Measurements from ENCODE around the gene AKR1C3. TPM values are rescaled to one million over a fixed set of nuclear protein-coding genes. Genes with fewer than 3 reads are reported as not detected.
"Not testable (repeated sequence)": the region's sequence is repeated elsewhere in the genome, so short reads cannot be mapped to it uniquely, and the experiment has no call there.

The AKR1C3 gene
- total and polyA plus RNA-seq, 2 experiments from 2014 or later, result 53.5 to 54.6 TPM

DNA sequence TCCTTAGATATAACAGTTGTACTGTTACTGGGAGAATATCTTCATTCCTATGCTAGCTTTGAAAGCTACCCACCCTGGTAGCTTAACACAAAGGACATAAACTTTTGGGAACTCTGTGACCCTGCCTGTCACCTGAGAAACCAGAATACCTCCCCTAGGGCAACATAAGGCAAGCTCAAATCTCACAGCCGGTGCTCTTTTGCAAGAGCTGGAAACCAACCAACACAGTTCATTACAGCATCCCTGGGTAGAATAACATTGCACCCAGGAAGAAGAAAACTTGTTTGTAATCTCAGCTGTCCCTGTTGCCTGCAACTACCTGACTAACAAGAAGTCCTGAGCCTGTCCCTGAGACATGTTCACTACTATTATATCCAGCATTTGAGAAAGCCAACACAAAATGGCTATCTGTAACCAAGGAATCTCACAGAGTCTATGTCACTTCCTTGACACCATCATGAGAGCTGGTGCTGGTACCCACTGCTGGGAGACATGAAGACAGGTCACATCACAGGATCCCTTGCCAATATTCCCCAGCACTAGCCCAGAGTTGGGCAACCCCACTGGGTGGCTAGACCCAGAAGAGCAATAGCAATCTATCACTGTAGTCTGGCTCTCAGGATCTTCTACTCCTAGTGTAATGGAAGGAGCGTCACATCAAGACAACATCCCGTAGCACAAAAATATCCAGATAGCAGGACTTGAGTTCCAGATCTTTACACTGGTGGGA lies 31.3 kb downstream of the AKR1C3 start:
- Histone ChIP-seq H3K36me3 (replicated peaks; ENCODE audit: insufficient read depth, low read depth) (no peaks in the 10 kb centered on the region), H2AFZ (no peak overlapping the region), H3K4me2 (no peak overlapping the region), H3K9me3 (ENCODE audit: low read depth) (no peaks in the 10 kb centered on the region), H3K9me2 (replicated peaks; ENCODE audit: insufficient read depth) (no peaks in the 10 kb centered on the region), H3K27ac (no peak overlapping the region), H3K27me3 (no peaks in the 10 kb centered on the region), H4K20me1 (ENCODE audit: insufficient read depth, poor library complexity, severe bottlenecking) (no peaks in the 10 kb centered on the region), H3K4me1 (ENCODE audit: insufficient read depth) (no peaks in the 10 kb centered on the region), H3K79me2 (no peaks in the 10 kb centered on the region), H3K4me3 (no peak overlapping the region)
- TF ChIP-seq EZH2phosphoT487 (IDR thresholded peaks at IDR 0.05; ENCODE audit: low read depth, severe bottlenecking, unreplicated experiment) (no peak), EZH2 (IDR thresholded peaks at IDR 0.05; ENCODE audit: borderline replicate concordance) (no peak)
- TF ChIP-seq, protein P1, sequence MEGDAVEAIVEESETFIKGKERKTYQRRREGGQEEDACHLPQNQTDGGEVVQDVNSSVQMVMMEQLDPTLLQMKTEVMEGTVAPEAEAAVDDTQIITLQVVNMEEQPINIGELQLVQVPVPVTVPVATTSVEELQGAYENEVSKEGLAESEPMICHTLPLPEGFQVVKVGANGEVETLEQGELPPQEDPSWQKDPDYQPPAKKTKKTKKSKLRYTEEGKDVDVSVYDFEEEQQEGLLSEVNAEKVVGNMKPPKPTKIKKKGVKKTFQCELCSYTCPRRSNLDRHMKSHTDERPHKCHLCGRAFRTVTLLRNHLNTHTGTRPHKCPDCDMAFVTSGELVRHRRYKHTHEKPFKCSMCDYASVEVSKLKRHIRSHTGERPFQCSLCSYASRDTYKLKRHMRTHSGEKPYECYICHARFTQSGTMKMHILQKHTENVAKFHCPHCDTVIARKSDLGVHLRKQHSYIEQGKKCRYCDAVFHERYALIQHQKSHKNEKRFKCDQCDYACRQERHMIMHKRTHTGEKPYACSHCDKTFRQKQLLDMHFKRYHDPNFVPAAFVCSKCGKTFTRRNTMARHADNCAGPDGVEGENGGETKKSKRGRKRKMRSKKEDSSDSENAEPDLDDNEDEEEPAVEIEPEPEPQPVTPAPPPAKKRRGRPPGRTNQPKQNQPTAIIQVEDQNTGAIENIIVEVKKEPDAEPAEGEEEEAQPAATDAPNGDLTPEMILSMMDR (IDR thresholded peaks at IDR 0.05; ENCODE audit: poor library complexity), result no peak
- 94% methylated on average over 3 of the region's 3 CpGs for WGBS (ENCODE audit: low lambda C conversion rate, missing lambda C conversion rate)
- DNase-seq (ENCODE audit: low spot score), result no peak

- no peak overlapping the region for H2AFZ ChIP-seq
Observed at GRCh38 chr10:5135581-5135980, 41.4 kb downstream of the AKR1C3 start.

DNA sequence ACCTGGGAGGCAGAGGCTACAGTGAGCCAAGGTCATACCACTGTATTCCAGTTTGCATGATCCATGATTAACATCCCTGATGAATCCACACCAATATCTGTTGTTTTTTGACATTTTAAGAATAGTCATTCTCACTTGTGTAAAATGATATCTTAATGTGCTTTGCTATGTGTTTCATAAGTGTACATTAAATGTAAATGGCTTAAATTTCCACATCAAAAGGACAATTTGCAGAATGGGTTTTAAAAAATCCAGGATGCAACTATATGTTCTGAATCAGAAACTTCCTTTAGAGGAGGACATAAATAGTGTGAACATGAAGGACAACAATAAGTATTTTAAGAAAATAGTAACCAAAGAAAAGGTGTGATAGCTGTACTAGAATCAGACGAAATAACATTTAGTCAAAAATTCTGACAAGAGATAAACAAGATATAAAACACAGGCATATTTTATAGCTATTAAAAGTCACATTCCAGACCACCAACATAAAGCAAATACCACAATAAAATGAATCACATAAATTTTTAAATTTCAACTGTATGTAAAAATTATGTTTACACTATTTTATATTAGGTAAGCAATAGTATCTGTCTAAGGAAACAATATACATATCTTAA lies 42.4 kb downstream of the AKR1C3 start:
- Histone ChIP-seq H3K36me3 (replicated peaks; ENCODE audit: insufficient read depth, low read depth) (no peaks in the 10 kb centered on the region), H3K4me1 (ENCODE audit: insufficient read depth) (no peaks in the 10 kb centered on the region), H3K9me3 (ENCODE audit: low read depth) (no peaks in the 10 kb centered on the region), H3K4me2 (no peak overlapping the region), H3K4me3 (no peak overlapping the region), H4K20me1 (ENCODE audit: insufficient read depth, poor library complexity, severe bottlenecking) (no peaks in the 10 kb centered on the region), H3K27ac (no peak overlapping the region), H3K9me2 (replicated peaks; ENCODE audit: insufficient read depth) (no peaks in the 10 kb centered on the region), H3K27me3 (no peaks in the 10 kb centered on the region), H3K79me2 (no peaks in the 10 kb centered on the region), H2AFZ (no peak overlapping the region)
- TF ChIP-seq EZH2 (IDR thresholded peaks at IDR 0.05; ENCODE audit: borderline replicate concordance) (no peak), EZH2phosphoT487 (IDR thresholded peaks at IDR 0.05; ENCODE audit: low read depth, severe bottlenecking, unreplicated experiment) (no peak)
- TF ChIP-seq, protein P1 (IDR thresholded peaks at IDR 0.05; ENCODE audit: poor library complexity), result no peak
- WGBS (ENCODE audit: low lambda C conversion rate, missing lambda C conversion rate), result 93% methylated on average over 1 of the region's 1 CpG
- DNase-seq (ENCODE audit: low spot score), result no peak

More at GRCh38 chr10:5135581-5135980, 41.4 kb downstream of the AKR1C3 start:
- Histone ChIP-seq H3K27ac (no peak overlapping the region), H3K9me2 (replicated peaks; ENCODE audit: insufficient read depth) (no peaks in the 10 kb centered on the region), H3K4me1 (ENCODE audit: insufficient read depth) (no peaks in the 10 kb centered on the region), H3K79me2 (no peaks in the 10 kb centered on the region), H3K9me3 (ENCODE audit: low read depth) (no peaks in the 10 kb centered on the region), H3K4me2 (no peak overlapping the region), H3K27me3 (no peaks in the 10 kb centered on the region), H3K36me3 (replicated peaks; ENCODE audit: insufficient read depth, low read depth) (no peaks in the 10 kb centered on the region), H4K20me1 (ENCODE audit: insufficient read depth, poor library complexity, severe bottlenecking) (no peaks in the 10 kb centered on the region), H3K4me3 (no peak overlapping the region)
- TF ChIP-seq, protein P1 (IDR thresholded peaks at IDR 0.05; ENCODE audit: poor library complexity), result no peak
- TF ChIP-seq EZH2phosphoT487 (IDR thresholded peaks at IDR 0.05; ENCODE audit: low read depth, severe bottlenecking, unreplicated experiment), result no peak
- TF ChIP-seq EZH2 (IDR thresholded peaks at IDR 0.05; ENCODE audit: borderline replicate concordance), result no peak
- no peak for DNase-seq (ENCODE audit: low spot score)
- 87% methylated on average over 2 of the region's 2 CpGs for WGBS (ENCODE audit: low lambda C conversion rate, missing lambda C conversion rate)

- WGBS (ENCODE audit: low lambda C conversion rate, missing lambda C conversion rate), result 32% methylated on average over 4 of the region's 4 CpGs
- not testable (repeated sequence) for H3K9me3 ChIP-seq (ENCODE audit: low read depth)
Observed at GRCh38 chr10:5137699-5138098, 43.5 kb downstream of the AKR1C3 start.

More at GRCh38 chr10:5137699-5138098, 43.5 kb downstream of the AKR1C3 start:
- not testable (repeated sequence) for H3K4me3 ChIP-seq; DNase-seq (ENCODE audit: low spot score); H3K27ac ChIP-seq; H2AFZ ChIP-seq; H3K4me1 ChIP-seq (ENCODE audit: insufficient read depth); H3K36me3 ChIP-seq (replicated peaks; ENCODE audit: insufficient read depth, low read depth); H3K79me2 ChIP-seq; H3K9me2 ChIP-seq (replicated peaks; ENCODE audit: insufficient read depth); H4K20me1 ChIP-seq (ENCODE audit: insufficient read depth, poor library complexity, severe bottlenecking); H3K27me3 ChIP-seq; H3K4me2 ChIP-seq

Measured in hepatocyte (in vitro differentiated cells).